ENCODE results near the gene EPHA3.

The EPHA3 gene

DNA sequence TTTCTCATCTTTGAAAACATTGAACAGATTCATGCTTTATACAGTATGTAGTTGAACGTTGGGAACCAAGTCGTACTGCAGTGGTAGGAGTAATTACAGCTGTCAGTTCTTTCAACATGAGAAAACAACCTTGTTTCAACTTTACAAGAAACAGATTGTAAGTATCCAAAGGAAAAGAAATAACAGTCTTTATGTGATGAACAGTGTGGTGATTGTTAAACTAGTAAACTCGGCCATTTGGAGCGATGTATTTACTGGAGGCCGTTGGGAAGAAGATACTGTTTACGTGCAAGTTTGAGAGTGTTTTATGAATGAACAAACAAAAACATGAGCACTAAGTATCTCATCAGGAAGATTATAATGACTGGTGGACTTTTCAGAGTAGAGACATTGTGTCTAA lies 48.4 kb downstream of the EPHA3 start (continued):
- TF ChIP-seq ZNF70 (CRISPR knock-in tag; IDR thresholded peaks at IDR 0.05), result no peak

DNA sequence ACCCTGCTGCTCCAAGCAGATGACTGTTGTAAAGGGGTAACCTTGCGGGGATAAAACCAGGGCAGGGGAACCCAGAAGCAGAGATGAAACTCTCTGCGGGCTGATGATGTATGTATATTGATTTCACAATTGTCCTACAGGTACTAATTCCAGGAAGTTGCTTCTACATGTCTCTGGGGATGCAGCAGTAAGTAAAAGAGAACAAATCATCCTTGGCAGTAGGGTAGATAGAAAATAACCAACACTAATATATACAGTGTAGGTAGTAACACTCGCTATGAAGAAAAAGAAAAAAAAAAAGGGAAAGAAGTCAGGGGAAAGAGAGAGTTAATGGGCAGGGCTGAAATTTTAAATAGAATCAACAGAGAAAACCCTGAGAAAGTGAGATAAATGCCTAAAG lies 50.2 kb downstream of the EPHA3 start:
- TF ChIP-seq ZNF70 (CRISPR knock-in tag; IDR thresholded peaks at IDR 0.05) (no peak), ZNF8 (CRISPR knock-in tag; IDR thresholded peaks at IDR 0.05) (no peak), ISL1 (CRISPR knock-in tag; IDR thresholded peaks at IDR 0.05) (no peak), TOX (CRISPR knock-in tag; IDR thresholded peaks at IDR 0.05; ENCODE audit: borderline replicate concordance) (no peak), BACH2 (CRISPR knock-in tag; IDR thresholded peaks at IDR 0.05; ENCODE audit: borderline replicate concordance) (no peak), ARNTL (CRISPR knock-in tag; IDR thresholded peaks at IDR 0.05; ENCODE audit: borderline replicate concordance, low read depth) (no peak), PPARA (CRISPR knock-in tag; IDR thresholded peaks at IDR 0.05; ENCODE audit: borderline replicate concordance) (no peak), TSHZ2 (CRISPR knock-in tag; IDR thresholded peaks at IDR 0.05) (no peak), RARB (CRISPR knock-in tag; IDR thresholded peaks at IDR 0.05) (no peak), ZNF565 (CRISPR knock-in tag; conservative IDR thresholded peaks at IDR 0.05; ENCODE audit: low read depth) (no peak)
- TF ChIP-seq, protein P1, sequence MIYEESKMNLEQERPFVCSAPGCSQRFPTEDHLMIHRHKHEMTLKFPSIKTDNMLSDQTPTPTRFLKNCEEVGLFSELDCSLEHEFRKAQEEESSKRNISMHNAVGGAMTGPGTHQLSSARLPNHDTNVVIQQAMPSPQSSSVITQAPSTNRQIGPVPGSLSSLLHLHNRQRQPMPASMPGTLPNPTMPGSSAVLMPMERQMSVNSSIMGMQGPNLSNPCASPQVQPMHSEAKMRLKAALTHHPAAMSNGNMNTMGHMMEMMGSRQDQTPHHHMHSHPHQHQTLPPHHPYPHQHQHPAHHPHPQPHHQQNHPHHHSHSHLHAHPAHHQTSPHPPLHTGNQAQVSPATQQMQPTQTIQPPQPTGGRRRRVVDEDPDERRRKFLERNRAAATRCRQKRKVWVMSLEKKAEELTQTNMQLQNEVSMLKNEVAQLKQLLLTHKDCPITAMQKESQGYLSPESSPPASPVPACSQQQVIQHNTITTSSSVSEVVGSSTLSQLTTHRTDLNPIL (CRISPR knock-in tag; IDR thresholded peaks at IDR 0.05; ENCODE audit: low read depth), result no peak
- TF ChIP-seq, protein P2, sequence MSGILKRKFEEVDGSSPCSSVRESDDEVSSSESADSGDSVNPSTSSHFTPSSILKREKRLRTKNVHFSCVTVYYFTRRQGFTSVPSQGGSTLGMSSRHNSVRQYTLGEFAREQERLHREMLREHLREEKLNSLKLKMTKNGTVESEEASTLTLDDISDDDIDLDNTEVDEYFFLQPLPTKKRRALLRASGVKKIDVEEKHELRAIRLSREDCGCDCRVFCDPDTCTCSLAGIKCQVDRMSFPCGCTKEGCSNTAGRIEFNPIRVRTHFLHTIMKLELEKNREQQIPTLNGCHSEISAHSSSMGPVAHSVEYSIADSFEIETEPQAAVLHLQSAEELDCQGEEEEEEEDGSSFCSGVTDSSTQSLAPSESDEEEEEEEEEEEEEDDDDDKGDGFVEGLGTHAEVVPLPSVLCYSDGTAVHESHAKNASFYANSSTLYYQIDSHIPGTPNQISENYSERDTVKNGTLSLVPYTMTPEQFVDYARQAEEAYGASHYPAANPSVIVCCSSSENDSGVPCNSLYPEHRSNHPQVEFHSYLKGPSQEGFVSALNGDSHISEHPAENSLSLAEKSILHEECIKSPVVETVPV (CRISPR knock-in tag; IDR thresholded peaks at IDR 0.05), result no peak
- no peak for ATAC-seq

DNA sequence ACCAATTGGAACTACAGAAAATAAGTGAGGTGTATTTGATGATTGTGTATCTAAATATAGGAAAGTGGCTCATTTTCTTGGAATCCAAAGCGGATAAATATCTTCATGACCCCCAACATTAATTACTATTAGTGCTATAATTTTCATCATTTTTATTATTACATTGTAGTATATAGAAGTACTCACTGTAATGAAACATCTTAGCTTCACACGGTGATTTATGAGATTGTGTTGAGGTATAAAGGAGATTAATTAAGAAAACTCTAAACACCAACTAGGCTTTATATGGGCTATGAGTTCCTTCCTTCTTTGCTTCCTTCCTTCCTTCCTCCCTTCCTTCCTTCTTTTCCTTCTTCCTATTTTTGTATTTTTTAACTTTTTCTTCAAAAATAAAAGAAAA lies 52.2 kb downstream of the EPHA3 start:
- ATAC-seq, result no peak
- TF ChIP-seq CSDC2 (CRISPR knock-in tag; IDR thresholded peaks at IDR 0.05) (no peak), PPARA (CRISPR knock-in tag; IDR thresholded peaks at IDR 0.05; ENCODE audit: borderline replicate concordance) (no peak), ZNF8 (CRISPR knock-in tag; IDR thresholded peaks at IDR 0.05) (no peak), RARB (CRISPR knock-in tag; IDR thresholded peaks at IDR 0.05) (no peak), ZC3H10 (CRISPR knock-in tag; IDR thresholded peaks at IDR 0.05) (no peak), GLIS3 (CRISPR knock-in tag; IDR thresholded peaks at IDR 0.05) (no peak), SNAI2 (CRISPR knock-in tag; IDR thresholded peaks at IDR 0.05) (no peak)
- TF ChIP-seq, protein P1 (CRISPR knock-in tag; IDR thresholded peaks at IDR 0.05; ENCODE audit: low read depth), result no peak

DNA sequence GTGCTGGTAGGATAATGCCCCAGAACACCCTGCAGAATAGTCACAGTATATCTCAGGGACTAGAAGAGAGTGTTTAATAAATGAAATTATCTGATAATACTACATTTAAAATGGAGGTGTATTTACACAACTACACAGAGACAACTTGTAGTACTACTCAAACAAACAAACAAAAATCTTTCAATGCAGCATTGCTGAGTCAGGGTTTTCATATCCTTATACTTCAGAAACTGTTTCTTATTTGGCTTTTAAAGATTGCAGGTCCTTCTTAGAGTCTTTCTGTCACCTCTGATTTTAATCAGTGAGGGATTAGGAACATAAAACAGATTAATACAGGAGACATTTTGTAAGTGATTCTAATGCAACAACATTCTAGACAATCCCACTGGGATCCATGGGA lies 57.4 kb downstream of the EPHA3 start:
- no peak for ATAC-seq
- TF ChIP-seq CSDC2 (CRISPR knock-in tag; IDR thresholded peaks at IDR 0.05), result no peak
- no peak for TF ChIP-seq TCF4 (CRISPR knock-in tag; IDR thresholded peaks at IDR 0.05; ENCODE audit: borderline replicate concordance)
- no peak for TF ChIP-seq OSR1 (CRISPR knock-in tag; IDR thresholded peaks at IDR 0.05)
- no peak for TF ChIP-seq ZFP3 (CRISPR knock-in tag; IDR thresholded peaks at IDR 0.05)
- TF ChIP-seq TSHZ2 (CRISPR knock-in tag; IDR thresholded peaks at IDR 0.05), result no peak
- no peak for TF ChIP-seq ARNTL (CRISPR knock-in tag; IDR thresholded peaks at IDR 0.05; ENCODE audit: borderline replicate concordance, low read depth)
- no peak for TF ChIP-seq ZC3H10 (CRISPR knock-in tag; IDR thresholded peaks at IDR 0.05)
- no peak for TF ChIP-seq BACH2 (CRISPR knock-in tag; IDR thresholded peaks at IDR 0.05; ENCODE audit: borderline replicate concordance)
- no peak for TF ChIP-seq ISL1 (CRISPR knock-in tag; IDR thresholded peaks at IDR 0.05)
- TF ChIP-seq TOX (CRISPR knock-in tag; IDR thresholded peaks at IDR 0.05; ENCODE audit: borderline replicate concordance), result no peak
